GM12872 (cell line): ENCODE data around the gene MICALL1.

ENCODE experiments used
- TF ChIP-seq, protein P1 (sequence below): IDR thresholded peaks from 3 replicates; pipeline ENCODE4 v1.5.1; 2011; ENCODE audit warnings: low read depth, mild to moderate bottlenecking, low read length, moderate library complexity; ENCODE audit not compliant: insufficient read depth

Gene MICALL1

DNA sequence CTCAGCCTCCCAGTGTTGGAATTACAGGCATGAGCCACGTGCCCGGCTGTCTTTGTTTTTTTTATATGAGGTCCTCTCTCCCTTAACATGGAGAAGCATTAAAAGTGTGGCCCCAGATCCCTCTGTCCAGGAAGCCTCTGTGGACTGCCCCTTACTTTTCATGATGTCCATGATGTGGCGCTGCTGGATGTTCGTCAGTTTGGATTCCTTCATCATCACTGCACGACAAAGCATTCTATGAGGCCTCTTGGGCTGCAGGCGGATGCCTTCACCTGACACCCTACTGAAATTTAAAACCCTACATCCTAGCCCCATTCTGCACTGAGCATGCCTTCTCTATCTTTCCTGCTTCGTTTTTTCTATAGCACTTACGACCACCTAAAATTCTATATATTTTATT, 45.2 kb downstream of the MICALL1 start:
- TF ChIP-seq, protein P1, sequence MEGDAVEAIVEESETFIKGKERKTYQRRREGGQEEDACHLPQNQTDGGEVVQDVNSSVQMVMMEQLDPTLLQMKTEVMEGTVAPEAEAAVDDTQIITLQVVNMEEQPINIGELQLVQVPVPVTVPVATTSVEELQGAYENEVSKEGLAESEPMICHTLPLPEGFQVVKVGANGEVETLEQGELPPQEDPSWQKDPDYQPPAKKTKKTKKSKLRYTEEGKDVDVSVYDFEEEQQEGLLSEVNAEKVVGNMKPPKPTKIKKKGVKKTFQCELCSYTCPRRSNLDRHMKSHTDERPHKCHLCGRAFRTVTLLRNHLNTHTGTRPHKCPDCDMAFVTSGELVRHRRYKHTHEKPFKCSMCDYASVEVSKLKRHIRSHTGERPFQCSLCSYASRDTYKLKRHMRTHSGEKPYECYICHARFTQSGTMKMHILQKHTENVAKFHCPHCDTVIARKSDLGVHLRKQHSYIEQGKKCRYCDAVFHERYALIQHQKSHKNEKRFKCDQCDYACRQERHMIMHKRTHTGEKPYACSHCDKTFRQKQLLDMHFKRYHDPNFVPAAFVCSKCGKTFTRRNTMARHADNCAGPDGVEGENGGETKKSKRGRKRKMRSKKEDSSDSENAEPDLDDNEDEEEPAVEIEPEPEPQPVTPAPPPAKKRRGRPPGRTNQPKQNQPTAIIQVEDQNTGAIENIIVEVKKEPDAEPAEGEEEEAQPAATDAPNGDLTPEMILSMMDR: no peak

DNA sequence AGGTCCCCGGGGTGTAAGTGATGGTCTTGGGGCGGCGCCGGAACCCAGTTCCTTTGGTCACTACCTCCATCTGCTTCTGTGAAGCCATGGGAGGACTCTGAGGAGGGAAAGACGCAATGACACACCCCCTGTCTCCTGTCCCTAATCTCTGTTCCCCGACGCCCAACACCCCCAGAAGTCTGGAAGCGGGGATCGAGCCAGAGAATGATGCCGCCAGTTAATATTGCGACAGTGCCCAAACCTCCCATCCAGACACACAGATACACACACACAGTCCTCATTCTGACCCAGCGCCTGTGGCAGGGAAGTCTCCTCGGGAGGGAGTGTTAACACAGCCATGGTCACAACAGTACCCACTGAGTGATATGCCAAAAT, 47.0 kb downstream of the MICALL1 start:
- TF ChIP-seq, protein P1: no peak

DNA sequence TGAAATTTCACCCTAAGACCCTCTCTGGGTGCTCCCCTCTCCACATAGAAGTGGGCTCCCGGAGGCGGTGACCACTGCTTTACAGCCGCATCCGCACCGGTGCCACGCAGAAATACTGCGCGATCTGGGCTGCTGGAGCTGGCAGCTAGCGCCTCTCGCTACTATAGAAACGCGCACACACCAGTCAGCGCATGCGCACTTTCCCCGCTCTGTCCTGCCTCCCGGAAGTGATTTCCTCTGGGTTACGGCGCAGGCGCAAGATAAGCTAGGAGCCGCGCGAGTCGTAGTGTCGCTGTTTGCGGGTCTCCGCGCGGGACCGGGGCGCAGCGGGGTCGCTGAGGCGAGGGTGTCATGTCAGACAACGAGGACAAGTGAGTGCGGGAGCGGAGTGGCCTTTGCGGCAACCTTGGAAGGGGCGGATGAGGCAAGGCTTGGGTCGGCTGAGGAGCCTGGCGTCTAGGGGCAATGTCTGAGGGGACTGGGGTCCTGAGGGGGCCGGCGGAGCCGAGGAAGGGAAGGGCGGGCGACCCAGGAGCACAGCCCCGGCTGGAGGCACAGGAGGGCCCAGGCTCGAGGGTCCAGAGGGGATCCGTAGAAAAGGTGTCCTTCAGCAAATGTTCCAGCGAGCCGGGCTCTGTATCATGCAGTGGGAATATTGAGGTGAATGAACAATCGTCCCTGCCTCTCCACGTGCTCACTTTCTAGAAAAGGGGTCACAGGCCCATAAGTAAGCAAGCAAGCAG, 47.5 kb downstream of the MICALL1 start, which contains the start of the genes C22orf23 and POLR2F:
Gene C22orf23, minus strand, starts transcription at position 165 of the 743 bp plus-strand sequence. CDS start 452 bp downstream, outside the sequence.
Gene POLR2F, plus strand, starts transcription at position 263 of the 743 bp plus-strand sequence. Its CDS starts 89 bp downstream, at position 352.
- TF ChIP-seq, protein P1: no peak; the same call in 2 of the 3 replicates

DNA sequence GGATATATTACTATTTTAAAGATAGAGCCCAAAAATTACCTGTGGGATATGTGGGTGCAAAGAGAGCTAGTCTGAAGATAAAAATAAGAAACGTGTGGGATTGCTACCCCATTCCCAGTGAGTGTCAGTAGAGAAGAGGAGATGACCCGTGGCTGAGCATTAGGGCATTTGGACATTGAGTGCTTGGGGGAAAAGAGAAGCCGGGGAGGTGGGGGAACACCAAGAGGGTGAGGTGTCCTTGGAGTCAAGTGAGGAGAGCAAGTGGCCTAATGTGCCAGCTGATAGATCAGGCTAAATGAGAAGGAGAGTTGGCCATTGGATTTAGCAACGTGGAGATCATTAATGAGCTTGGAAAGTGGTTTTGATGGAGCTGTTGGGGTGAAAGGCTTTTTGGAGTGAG, 48.6 kb downstream of the MICALL1 start:
- TF ChIP-seq, protein P1: no peak

DNA sequence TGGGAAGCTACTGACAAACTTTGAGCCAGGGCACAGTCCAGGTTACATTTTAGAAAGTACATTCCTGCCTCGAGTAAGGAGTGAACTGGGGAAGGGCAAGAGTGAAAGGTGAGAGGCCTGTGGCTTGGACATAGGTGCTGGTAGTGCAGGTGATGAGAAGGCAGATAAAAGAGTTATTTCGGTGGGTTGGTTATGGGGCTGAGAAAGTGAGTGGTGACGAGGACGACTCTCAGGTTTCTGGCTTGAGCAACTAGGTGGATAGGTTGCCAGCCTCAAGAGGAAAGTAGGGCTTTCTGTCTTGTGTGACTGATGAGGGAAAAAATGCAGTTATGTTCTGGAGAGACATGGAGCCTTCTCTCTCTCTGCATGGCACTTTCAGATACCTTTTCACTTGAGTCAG, 51.1 kb downstream of the MICALL1 start:
- TF ChIP-seq, protein P1: no peak

DNA sequence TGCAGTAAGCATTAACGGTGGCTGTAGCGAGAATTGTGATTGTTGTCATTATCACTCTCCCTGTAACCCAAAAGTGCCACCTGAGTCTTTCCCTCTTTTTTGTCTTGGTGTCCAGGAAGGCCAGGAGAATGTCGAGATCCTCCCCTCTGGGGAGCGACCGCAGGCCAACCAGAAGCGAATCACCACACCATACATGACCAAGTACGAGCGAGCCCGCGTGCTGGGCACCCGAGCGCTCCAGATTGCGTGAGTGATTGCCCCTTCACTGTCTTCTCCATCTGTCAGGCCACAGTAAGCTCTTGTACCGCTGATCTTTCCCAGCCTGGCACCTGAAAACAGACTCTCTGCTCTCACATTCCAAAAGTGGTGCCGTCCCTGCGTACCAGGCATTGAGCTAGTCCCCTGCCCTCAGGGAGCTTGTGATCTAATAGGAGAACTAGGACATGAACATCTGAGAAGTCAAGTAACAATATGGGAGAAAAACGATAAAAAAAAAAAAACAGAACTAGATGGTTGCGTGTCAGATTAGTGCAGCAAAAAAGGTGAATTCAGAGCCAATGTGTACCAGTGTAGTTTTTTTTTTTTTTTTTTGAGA, 53.2 kb downstream of the MICALL1 start:
- TF ChIP-seq, protein P1: no peak

DNA sequence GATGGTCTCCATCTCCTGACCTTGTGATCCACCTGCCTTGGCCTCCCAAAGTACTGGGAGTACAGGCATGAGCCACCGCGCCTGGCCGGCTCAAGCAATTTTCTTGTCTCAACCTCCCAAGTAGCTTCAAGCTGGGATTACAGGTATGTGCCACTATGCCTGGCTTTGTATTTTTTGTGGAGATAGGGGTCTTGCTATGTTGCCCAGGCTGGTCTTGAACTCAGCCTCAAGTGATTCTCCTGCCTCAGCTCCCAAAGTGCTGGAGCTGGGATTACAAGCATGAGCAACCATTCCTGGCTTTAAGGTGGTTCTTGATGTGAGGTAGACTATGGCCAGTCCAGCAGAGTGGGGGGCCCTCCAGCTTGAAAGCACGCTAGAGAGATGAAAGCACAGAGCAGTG, 55.0 kb downstream of the MICALL1 start:
- TF ChIP-seq, protein P1: no peak
